GM18526 (cell line): Measurements from ENCODE around the gene PDPN.

Experiments used
- POLR2A ChIP-seq: IDR thresholded peaks from 3 replicates; pipeline ENCODE4 v1.6.1; 2011; ENCODE audit not compliant: insufficient read length; ENCODE audit errors: extremely low read depth

Gene PDPN

GRCh38 chr1:13624526-13624925 lies 40.9 kb downstream of the PDPN start:
- no peak for TF ChIP-seq POLR2A

- no peak for TF ChIP-seq POLR2A
Measured at GRCh38 chr1:13627127-13627526, 43.5 kb downstream of the PDPN start.

- no peak for TF ChIP-seq POLR2A
Measured at GRCh38 chr1:13628218-13628617, 44.6 kb downstream of the PDPN start.

- TF ChIP-seq POLR2A = no peak
Measured at GRCh38 chr1:13628711-13629110, 45.1 kb downstream of the PDPN start.

- no peak for TF ChIP-seq POLR2A
Measured at GRCh38 chr1:13642306-13643004, 58.8 kb downstream of the PDPN start.

GRCh38 chr1:13643017-13643416 lies 59.4 kb downstream of the PDPN start:
- TF ChIP-seq POLR2A = no peak

GRCh38 chr1:13646521-13646920 lies 62.9 kb downstream of the PDPN start:
- no peak for TF ChIP-seq POLR2A

- no peak for TF ChIP-seq POLR2A
Measured at GRCh38 chr1:13651279-13651678, 67.6 kb downstream of the PDPN start.

- TF ChIP-seq POLR2A = no peak
Measured at GRCh38 chr1:13652238-13652637, 68.6 kb downstream of the PDPN start.

- no peak for TF ChIP-seq POLR2A
Measured at GRCh38 chr1:13661539-13661938, 77.9 kb downstream of the PDPN start.

- TF ChIP-seq POLR2A = no peak
Measured at GRCh38 chr1:13662493-13662892, 78.9 kb downstream of the PDPN start.

GRCh38 chr1:13663969-13664368 lies 80.3 kb downstream of the PDPN start:
- TF ChIP-seq POLR2A = no peak

GRCh38 chr1:13664451-13664850 lies 80.8 kb downstream of the PDPN start:
- no peak for TF ChIP-seq POLR2A

GRCh38 chr1:13666317-13666716 lies 82.7 kb downstream of the PDPN start:
- TF ChIP-seq POLR2A = no peak
